ENCODE results near the gene NFAM1. TPM values are rescaled to one million over a fixed set of nuclear protein-coding genes. Genes with fewer than 3 reads are reported as not detected.

NFAM1 gene
- total and polyA plus RNA-seq, 12 donors = 0.44 to 11.2 (median 7.1) TPM

DNA sequence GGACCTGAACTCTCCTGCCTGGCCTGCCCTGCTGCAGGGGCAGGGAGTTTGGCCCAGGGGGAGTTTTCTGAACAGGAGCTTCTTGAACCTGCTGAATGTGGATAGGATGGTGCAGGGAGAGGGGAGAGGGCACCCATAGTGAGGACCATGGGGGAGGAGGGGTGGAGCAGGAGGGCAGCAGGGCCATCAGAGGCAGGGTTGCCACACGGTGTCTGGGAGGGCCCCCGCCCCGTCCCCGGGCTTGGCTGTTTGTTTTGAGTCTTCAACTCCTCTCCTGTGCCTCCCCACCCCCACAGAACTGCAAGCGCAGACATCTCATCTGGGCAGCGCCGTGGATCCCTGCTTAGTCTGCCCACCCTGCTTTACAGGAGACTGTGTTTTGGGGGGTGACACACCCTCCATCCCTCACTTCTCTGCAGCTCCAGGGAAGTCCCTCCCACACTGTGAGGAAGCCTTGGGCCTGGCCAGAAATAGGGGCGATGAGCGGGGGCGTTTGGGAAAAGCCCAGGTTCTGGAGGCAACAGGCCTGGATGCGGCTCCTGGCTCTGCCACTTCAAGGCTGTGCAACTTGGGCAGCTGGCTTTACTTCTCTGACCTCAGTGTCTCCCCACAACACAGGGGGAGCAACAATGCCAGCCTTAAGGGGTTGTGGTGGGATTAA lies 14.4 kb downstream of the NFAM1 start:
- no peaks in the 10 kb centered on the region for H3K9me3 ChIP-seq (replicated peaks in 1 of 3)
- no peak overlapping the region for H3K27ac ChIP-seq
- DNase-seq = no peak
- no peak overlapping the region for H3K4me3 ChIP-seq
- TF ChIP-seq, protein P1, sequence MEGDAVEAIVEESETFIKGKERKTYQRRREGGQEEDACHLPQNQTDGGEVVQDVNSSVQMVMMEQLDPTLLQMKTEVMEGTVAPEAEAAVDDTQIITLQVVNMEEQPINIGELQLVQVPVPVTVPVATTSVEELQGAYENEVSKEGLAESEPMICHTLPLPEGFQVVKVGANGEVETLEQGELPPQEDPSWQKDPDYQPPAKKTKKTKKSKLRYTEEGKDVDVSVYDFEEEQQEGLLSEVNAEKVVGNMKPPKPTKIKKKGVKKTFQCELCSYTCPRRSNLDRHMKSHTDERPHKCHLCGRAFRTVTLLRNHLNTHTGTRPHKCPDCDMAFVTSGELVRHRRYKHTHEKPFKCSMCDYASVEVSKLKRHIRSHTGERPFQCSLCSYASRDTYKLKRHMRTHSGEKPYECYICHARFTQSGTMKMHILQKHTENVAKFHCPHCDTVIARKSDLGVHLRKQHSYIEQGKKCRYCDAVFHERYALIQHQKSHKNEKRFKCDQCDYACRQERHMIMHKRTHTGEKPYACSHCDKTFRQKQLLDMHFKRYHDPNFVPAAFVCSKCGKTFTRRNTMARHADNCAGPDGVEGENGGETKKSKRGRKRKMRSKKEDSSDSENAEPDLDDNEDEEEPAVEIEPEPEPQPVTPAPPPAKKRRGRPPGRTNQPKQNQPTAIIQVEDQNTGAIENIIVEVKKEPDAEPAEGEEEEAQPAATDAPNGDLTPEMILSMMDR (IDR thresholded peaks at IDR 0.05) = no peak
- TF ChIP-seq POLR2A (IDR thresholded peaks at IDR 0.05) = no peak
- no peaks in the 10 kb centered on the region for H3K36me3 ChIP-seq (replicated peaks in 1 of 2)
- intact Hi-C loops (cut with DNase I) = no loop called here
- no peaks in the 10 kb centered on the region for H3K4me1 ChIP-seq (replicated peaks in 1 of 2)
- H3K27me3 ChIP-seq = no peaks in the 10 kb centered on the region
- WGBS, 4 donors = 86 to 100% (median 89%) methylated on average over 5 to 11 of the region's 11 CpGs

GRCh38 chr22:42416671-42417230 lies 15.5 kb downstream of the NFAM1 start:
- Histone ChIP-seq H3K4me3 (no peak overlapping the region), H3K27me3 (no peaks in the 10 kb centered on the region), H3K27ac (no peak overlapping the region), H3K36me3 (replicated peaks in 1 of 2) (no peaks in the 10 kb centered on the region), H3K4me1 (replicated peaks in 1 of 2) (no peaks in the 10 kb centered on the region), H3K9me3 (replicated peaks in 1 of 3) (no peaks in the 10 kb centered on the region)
- intact Hi-C loops (cut with DNase I) = no loop called here
- DNase-seq = no peak
- 90 to 95% (median 92%) methylated on average over 3 to 18 of the region's 18 CpGs for WGBS, 4 donors
- no peak for TF ChIP-seq POLR2A (IDR thresholded peaks at IDR 0.05)
- TF ChIP-seq, protein P1 (IDR thresholded peaks at IDR 0.05) = no peak

DNA sequence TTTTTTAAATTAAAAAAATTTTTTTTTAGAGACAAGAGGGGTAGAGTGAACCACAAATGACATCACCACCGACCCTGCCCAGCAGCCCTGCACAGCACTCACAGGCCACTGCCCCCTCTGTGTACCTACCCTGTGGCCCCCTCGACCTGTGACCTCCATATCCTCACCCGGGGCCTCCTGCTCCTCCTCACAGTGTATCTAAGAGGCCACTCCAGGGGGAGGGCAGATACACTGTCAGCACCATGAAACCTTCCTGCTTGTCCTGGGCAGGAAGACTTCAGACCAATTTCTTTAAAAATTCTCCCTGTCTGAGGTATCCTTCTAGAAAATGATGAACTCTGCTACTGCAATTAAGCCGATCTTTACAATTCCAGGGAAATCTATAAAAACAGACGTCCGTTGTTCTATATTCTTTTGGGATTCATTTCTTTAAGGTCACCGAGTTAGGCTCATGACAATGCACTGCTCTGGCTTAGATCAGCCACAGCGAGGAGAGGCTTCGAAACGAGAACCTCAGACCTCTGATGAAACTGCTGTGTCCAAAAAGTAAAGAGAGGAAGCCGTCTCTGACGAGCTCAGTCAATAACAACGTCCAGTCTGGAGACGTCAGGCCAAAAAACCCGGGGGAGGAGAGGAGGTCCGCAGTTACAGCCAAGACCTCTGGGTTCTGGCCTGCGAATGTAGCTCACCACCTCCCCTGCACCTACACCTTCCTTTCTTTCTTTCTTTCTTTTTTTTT lies 17.5 kb downstream of the NFAM1 start:
- no peak for TF ChIP-seq POLR2A (IDR thresholded peaks at IDR 0.05)
- TF ChIP-seq, protein P1 (IDR thresholded peaks at IDR 0.05) = no peak
- H3K27ac ChIP-seq = no peak overlapping the region
- DNase-seq = no peak
- no peaks in the 10 kb centered on the region for H3K9me3 ChIP-seq (replicated peaks in 1 of 3)
- H3K36me3 ChIP-seq (replicated peaks in 1 of 2) = no peaks in the 10 kb centered on the region
- no peak overlapping the region for H3K4me3 ChIP-seq
- 60 to 79% (median 76%) methylated on average over 16 to 17 of the region's 17 CpGs for WGBS, 4 donors
- H3K27me3 ChIP-seq = no peaks in the 10 kb centered on the region
- intact Hi-C loops (cut with DNase I) = no loop called here
- H3K4me1 ChIP-seq (replicated peaks in 1 of 2) = no peaks in the 10 kb centered on the region

DNA sequence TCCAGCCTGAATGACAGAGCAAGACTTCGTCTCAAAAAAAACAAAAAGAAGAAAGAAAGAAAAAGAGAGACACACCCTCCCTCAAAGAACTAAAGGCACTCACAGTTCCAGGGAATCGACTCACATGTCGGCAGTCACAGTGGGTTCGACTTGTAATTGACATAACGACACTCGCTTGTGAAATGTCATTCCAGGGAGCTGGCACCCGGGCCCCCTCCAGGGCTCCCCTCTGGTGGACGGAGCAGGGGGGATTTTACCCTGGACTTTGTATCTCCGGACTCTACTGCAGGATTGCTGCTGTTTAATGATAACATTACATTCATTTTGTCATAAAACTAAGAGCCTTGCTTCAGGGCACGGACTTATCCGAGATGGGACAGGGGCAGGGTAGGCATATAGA lies 18.2 kb downstream of the NFAM1 start:
- DNase-seq = no peak
- Histone ChIP-seq H3K27me3 (no peaks in the 10 kb centered on the region), H3K4me3 (no peak overlapping the region)

More for the DNA sequence above, 18.2 kb downstream of the NFAM1 start:
- Histone ChIP-seq H3K9me3 (replicated peaks in 1 of 3) (no peaks in the 10 kb centered on the region), H3K36me3 (replicated peaks in 1 of 2) (no peaks in the 10 kb centered on the region), H3K27ac (no peak overlapping the region), H3K4me1 (replicated peaks in 1 of 2) (no peaks in the 10 kb centered on the region)
- intact Hi-C loops (cut with DNase I) = no loop called here
- 78 to 84% (median 84%) methylated on average over 11 of the region's 11 CpGs for WGBS, 4 donors
- no peak for TF ChIP-seq POLR2A (IDR thresholded peaks at IDR 0.05)
- TF ChIP-seq, protein P1 (IDR thresholded peaks at IDR 0.05) = no peak

Data from adrenal gland (tissue), 12 donors.